COLO668 (cell line): ENCODE results near the gene RRP9.

Experiments
- DNase-seq: peaks from one replicate; lab custom pipeline; 2025; ENCODE audit not compliant: unreplicated experiment; lab: John Stamatoyannopoulos, UW

RRP9 gene

DNA sequence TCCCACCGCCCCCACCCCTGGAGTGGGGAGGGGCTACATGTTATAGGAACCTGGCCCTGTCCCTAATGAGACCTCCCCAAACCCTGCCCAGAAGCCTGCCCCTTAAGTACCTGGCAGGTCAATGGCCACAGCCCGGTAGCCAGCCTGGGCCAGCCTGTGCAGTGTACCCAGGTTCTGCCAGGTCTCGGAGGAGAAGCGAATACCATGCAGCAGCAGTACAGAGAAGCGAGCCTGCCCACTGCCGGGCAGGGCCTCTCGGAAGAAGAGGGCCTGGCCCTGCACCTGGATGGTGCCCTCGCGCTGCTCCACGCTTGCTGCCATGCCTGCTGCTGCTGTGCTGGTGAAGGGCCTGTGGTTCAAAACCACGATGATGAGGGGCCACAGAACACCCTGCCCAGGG lies 29.6 kb upstream of the RRP9 start:
- DNase-seq = no peak

DNA sequence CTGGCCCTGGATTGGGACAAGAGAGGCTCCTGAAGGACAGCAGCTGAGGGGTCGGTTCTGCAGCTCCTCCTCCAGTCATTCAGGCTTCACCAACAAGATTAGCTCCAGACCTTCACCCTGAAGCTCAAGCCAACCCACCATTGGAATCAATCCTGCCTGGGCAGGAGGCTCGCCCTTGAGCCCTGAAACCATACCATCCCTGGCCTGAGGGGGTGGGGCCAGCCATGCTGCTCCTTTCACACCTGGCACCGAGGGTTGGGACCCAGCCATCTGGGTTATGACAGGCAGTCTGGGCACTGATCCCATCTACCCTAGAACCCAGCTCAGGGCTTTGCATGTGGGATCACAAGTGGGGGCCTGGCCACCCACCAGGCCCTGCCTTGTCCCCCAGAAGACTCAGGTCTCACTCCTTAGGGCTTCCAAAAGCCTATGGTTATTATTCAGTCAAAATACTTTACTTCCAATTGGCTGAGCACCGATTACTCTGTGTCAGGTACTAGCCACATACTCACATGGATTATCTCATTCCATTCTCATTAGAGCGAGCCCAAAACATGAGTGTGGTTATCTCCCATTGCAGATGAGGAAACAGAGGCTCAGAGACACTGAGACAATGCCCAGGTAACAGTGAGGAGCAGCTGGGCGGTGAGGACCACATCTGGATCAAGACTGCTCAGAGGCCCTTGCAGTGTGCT lies 29.0 kb upstream of the RRP9 start:
- peak; percentile 34 for DNase-seq

DNA sequence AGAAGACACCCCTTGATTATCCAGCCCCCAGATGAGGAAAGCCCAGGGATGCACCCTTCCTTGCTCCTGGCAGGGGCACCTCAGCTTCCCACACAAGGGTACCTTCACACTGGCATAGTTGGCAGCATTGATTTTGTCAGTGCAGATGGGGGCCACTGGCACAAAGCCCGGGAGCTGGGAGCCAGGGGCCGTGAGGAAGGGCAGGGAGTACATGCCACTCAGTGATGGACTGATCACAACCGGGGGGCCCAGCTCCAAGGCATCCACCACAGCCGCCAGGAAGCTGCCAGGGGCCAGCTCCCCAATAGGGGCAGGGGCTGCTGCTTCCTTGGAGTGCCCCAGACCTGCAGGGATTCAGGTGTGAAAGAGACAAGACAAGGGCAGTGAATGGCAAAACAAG lies 28.1 kb upstream of the RRP9 start:
- DNase-seq = no peak

DNA sequence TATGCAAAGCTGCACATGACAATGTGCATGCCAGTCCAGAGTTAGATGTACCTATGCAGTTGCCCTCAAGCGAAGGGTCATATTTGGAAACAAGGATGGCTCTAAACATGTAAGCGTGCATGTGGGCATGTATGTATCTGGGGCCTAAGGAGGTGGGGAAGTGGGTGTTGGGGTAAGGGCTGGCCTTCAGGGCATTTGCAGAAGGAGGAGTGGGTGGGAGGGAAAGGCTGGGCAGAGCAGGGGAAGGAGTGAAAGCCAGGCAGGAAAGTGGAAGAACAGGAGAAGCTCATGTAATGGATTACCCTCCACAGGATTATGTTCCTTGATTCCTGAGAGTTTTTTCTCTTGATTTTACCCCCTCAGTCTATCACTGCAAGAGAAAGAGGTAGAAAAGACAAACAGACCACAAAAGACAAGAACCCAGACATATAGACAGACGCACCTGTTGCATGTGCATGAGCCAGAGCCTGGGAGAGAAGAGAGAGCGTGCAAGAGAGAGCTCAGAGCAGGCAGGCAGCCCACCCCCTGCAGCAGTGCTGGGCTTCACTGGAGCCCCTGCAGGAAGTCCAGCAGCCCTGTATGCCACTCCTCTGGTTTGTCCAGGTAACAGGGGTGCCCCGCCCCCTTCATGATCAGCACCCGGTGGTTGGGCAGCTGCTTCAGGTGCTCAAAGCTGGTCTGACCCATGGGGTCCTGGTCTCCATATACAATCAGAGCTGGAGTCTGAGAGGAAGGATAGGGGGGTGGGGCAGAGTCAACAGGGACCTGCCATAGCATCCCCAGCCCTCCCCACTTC lies 27.4 kb upstream of the RRP9 start:
- peak; percentile 35 for DNase-seq

DNA sequence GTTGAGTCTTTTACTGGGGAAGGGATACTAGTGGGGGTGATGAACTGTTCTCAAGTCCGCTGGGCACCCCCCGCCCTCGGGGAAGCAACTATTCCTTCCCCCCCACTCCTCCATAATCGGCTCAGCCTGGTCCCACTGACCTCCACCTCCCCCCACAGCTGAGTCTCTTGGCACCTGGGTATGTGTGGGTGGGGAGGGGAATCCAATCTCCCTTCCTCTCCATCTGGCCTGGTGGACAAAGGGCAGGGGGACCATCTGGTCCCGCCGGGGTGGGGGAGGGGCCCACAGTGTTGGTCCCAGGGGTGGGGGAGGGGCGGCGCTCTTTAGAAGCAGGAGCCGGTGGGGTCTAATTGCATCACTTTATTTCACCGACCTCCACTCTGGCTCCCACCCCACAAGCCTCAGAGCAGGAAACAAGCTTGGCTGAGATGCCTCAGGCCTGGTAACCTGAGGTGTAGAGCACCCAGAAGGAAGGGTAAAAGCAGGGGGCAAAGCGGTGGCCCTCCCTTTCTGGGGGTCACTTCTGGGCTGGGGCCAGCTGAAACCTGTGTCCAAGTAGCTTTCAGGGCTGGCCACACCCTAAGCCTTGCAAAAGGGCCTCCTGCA lies 26.6 kb upstream of the RRP9 start:
- DNase-seq = peak; percentile 75

DNA sequence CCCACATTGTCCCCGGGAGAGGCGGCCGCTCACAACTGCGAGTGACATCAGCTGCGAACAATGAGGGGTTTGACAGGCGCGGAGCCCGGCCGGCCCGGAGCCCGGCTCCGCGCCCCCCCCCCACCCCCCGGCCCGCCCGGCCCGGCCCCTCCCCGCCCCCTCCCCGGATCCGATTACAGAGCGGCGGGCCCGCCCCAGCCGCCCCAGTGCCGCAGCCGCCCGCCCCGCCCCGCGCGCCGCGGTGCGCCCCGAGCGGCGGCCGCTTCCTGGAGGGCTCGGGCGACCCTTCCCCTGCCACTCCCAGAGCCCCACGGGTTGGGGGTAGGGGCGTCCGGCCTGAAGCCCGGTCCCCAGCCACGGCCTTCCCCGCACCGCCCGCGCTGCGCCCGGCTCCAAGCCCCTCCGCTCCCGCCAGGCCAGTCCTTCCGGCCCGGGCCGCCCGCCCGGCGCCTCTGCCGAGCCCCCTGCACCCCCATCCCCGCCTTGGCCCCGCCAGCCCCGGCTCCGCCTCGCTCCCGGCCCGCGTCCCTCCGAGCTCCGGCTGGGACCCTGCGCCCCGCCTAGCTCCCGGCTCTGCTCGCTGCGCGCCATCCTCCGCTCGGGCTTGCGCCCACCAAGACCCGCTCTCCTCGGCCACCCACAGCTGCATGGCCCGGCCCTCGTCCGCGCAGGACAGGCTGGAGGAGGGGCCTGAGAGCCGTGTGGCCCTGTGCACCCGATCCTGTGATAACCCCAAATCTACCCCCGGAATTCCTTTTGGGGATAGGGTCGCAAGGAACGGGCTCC lies 25.9 kb upstream of the RRP9 start, which contains the start of gene PCBP4:
TSS of gene PCBP4 (minus strand) at position 71 of the 786 bp plus-strand sequence. CDS start 6,214 bp downstream, outside the sequence.
- DNase-seq = peak; percentile 70

DNA sequence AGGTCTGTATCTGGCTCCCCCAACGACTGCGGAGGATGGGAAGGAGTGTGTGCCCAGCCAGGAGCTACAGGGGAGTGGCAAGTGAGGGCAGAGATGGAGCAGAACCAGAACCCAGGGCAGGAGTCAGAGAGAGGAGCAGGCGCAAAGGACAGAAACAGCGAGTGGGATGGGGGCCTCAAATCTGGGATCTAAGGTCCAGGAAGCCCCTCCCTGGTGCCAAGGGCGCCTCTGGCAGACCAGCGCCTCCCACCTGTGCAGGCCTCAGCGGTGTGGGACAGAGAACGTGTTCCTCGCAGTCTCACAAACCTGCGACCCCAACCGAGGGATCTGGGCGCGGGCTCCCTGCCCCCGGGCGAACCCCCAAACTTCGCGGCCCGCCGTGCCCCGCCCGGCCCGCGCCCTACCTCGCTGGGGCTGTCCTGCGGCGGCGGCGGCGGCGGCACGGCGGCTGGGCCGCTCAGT lies 25.2 kb upstream of the RRP9 start:
- DNase-seq = peak; percentile 30

DNA sequence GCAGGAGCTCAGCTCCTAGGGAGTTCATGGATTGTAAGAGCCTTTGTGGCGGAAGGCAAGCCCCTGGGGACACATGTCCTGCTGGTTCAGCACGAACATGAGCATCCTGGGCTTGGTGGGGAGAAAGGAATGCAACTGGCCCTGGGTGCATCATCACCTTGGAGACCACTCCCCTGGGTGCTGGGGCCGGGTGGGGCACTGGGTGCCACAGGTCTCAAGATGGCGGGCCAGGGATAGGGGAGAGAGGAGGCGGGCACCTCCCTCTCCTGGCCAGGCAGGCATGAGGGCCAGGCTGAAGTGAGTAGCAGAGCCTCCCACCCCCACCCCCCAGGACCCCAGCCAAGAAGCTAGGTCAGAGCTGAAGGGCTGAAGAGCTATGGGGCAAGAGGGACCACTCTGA lies 24.8 kb upstream of the RRP9 start:
- DNase-seq = peak; percentile 18

DNA sequence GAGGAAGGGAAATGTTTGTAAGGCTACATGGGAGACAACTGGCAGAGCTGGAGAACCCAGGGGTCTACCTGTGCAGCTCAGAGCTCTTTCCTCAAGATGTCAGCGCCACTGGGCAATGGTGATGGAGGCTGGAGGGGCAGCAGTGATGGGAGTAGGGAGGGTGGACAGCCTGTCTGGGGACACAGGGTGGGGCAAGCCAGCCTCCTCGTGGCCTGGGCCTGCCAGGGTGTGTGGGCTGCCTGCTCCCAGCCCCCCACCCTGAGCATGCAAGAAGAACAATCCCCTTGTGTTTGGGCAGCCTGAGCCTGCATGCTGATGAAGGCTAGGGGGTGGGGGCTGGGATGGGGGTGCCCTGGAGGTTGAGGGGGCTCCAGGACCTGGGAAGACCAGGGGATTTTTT lies 24.3 kb upstream of the RRP9 start:
- no peak for DNase-seq

DNA sequence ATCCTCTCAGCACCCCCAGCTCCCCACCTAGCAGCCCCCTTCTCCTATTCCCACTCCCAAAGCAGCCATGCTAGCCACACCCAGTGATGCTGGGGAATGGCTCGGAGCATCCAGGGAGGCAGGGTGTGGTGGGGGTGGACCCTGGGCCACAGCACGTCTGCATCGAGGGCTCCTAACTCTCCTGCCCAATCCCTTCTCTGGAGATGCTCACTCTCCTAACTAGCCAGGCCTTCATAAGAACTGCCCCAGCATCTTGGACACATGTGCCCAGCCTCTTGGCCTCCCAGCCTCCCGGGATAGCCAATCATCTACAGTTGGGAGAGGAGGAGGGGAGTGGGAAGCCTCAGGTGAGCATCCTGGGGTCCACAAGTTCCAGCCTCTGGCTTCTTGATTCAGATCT lies 22.8 kb upstream of the RRP9 start:
- DNase-seq = no peak

DNA sequence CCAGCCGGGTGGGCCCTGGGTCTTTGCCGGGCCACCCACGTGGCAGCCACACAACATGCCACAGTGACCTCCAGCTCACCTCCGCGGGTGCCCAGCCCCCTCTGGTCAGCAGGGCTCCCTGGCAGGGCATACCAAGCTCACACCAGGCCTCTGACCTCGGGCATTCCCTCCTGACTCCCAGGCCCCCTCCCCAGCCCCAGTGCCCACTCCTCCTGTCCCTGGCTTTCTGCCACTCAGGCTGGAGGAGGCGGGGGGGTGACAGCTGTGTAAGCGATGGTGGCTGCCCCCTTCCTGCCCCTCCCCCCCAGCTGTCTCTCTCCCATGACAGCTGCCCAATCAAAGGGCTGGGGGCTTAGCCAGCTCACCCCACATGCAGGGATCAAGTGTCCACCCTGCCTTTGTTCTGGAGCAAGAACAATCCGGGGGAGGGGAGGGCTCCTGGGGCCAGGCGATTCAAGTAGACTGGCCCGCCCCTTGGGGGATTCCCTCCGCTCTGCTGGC lies 22.3 kb upstream of the RRP9 start:
- peak; percentile 70 for DNase-seq

DNA sequence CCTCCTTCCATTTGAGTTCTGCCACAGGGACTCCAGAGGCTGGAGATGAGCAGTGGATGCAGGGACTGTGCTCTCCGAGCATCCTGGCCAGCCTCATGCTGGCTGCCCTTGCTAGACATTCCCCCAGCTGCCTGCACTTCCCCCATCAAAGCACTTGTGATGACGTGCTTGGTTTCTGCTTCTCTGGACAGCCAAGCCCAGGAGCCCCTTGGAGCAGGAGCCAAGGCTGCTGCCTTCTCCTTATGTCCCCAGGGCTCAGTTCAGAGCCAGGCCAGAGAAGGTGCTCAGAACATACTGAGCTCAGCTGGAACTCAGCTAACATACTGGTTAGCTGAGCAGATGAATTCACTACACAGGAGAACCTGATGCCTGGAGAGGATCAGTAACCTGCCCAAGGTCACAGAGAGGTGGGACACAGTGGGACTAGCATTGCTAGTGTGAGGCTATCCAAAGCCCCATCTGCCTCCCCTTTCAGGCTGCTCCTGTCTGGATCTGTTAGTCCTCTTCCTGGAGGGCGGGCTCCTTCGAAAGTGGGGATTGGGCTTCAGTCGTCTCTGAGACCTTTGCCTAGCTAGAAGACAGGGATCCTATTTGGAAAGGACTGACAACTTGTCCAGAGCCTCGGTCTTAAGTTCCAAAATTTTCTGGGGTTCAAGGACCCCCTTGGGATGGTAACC lies 21.3 kb upstream of the RRP9 start:
- no peak for DNase-seq

DNA sequence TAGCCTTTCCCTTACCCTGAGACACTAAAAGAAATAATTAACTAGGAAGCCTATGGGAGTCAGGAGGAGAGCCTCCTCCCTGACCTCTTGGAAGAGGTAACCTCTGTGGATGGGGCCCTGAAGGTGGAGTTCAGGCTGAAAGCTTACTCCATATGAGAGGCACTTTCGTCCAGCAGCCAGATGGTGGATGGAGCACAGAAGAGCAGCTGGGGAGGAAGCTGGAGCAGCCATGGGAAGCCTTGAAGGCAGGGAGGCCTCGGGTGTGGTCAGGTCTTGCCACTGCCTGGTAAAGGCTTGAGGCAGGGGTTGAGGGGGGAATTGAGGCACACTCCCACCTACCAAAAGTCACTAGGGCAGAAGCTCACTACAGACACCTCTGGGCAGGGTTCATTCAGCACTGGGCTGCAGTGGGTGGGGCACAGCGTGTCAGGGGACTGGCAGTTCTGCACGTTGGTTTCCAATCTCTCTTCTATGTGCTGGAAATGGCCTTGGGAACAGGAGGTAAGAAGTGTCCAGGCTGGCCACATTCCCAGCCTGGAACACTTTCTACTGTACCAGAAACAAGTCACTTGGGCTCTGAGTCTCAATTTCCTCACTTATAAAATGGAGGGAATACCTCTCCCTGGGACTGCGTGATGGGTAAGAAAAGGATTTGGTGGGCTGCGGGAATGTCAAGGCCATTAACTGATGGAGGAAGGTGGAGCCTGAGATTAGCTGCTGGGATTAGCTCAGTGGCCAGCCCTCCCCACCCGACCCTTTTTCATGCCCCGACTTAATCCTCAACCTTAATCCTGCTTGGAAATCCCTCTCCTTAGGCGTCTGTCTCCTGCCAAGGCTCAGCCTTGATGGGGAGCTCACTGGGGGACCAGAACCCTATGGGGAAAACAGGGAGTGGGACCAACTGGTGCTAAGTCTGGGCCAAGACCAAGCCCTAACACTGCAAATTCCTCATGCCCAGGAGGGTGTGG lies 20.2 kb upstream of the RRP9 start:
- DNase-seq = no peak

DNA sequence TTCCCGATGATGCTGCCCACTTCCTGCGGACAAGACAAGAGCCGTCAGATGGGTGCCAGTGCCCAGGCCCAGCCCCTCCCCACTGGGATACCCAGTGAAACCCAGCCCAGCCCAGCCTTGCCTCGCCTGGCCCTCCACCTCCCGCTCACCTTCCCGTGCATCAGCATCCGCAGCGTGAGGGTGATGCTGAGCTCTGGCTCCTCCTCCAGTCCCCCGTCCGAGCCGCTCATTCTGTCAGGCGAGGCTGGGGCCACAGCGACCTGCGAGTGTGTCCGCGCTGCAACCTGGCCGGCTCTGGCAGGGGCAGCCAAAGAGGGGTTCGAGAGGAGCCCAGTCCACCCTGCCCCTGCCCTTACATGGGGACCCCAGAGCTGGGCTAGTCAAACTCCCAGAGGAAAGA lies 19.3 kb upstream of the RRP9 start:
- DNase-seq = no peak

DNA sequence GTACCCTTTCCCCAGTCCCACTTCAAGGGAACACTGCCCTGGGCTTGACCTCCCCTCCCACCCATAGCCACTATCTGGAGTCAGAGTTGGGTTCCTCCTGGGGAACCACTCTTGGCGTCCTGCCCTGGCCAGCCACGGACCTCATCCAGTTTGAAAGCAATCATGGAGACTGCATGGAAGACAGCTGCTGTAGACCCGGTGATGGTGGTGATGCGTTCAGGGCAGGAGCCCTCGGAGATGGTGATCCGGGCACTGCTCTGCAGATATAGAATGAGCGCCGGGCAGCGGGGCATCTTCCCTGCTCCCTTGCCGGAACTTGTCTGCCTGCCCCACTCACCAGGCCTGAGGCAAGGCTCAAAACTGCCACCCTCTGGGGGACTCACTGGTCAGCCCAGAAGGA lies 18.7 kb upstream of the RRP9 start:
- DNase-seq = no peak

DNA sequence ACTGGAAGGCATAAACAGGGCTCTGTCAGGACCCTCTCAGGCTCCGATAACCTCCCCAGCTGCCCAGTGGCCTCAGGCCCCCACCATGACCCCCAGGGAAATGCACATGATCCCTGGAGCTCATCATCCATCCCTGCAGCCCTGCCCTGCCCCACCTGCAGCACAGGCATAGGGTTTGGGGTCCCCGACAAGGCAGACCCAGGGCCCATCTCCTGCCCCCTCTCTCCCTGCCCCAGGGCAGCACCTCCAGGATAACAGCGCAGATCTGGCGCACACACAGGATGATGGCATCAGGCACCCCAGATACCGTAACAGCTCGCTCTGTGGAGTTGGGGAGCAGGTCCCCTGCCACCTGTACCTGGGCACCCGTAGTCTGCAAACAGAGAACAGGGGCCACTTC lies 17.9 kb upstream of the RRP9 start:
- DNase-seq = no peak

DNA sequence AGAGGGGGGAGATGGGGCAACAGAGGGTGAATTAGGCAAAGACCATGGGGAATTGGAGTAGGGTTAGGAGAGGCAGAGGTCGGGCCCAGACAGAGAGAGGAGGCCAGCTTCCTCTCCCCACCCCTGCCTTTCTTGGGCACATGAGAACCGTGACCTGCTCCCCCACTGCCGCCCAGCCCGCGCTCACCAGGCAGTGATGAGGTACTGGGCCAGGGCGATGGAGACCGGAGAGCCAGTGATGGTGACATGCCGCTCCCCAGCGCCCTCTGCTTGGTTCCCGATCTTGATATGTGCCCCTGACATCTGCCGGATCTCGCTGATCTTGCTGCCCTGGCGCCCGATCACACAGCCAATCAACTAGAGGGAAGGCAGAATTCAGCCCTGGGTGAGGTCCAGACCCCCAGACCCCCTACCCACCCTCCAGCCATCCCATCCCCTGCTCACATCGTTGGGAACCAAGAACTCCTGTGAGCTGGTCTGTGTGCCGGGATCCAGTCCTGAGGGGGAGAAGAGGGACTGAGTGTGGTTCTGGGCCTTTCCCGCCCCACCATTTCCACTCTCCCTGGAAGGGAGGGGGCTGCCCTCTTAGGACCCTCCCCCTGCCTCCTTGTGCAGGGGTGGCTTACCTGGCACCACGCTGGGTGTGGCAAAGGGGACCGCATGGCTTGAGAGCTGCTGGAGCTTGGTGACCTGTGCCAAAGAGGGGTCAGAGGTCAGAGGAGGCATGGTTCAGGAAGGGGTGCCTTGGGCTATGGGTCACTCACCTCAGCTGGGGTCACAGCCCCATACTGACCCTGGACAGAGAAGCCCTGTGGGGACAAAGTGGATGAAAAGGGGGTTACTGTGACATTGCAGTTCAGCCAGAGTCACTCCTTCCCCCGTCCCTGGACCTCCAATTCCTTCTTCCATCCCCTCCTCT lies 17.2 kb upstream of the RRP9 start:
- no peak for DNase-seq

DNA sequence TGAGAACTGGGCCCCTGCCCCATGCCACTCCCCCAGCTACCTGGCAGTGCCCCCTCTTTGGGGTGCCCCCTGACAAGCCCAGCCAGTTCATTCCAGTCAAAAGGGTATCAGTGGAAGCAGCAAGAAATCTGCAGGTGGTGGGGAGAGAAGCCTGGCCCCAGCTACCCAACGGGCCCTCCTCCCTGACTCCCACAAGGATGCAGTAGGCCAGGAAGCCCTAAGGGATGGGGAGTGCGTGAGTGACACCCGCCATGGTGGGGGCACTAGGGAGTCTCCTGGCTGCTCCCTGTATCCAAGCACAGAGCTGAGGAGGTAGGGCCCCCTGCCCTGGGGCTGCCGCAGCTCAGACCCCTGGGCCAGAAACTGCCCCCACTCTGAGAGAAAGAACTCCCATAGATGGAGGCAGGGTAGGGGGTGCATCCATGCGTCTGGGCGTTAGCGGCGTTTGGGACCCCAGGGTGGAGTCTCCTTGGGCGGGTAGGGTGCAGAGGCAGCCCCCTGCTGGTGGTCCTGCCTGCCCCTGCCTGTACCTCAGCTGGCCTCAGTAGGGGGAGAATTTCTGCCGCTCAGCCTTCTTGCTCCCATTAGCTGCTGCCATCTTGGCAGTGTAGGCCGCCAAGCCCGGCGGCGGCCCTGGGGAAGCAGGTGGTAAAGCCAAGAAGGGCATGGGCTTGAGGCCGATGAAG lies 16.0 kb upstream of the RRP9 start:
- DNase-seq = no peak
